ENCODE measurements around the gene HEMK1.

HEMK1 gene

GRCh38 chr3:50575372-50575771 is 6.0 kb downstream of the HEMK1 start:
- no peak for DNase-seq

GRCh38 chr3:50577348-50577747 is 8.0 kb downstream of the HEMK1 start:
- no peak for DNase-seq

- no peak for DNase-seq
Observed at GRCh38 chr3:50580683-50581458, 11.5 kb downstream of the HEMK1 start.

DNA sequence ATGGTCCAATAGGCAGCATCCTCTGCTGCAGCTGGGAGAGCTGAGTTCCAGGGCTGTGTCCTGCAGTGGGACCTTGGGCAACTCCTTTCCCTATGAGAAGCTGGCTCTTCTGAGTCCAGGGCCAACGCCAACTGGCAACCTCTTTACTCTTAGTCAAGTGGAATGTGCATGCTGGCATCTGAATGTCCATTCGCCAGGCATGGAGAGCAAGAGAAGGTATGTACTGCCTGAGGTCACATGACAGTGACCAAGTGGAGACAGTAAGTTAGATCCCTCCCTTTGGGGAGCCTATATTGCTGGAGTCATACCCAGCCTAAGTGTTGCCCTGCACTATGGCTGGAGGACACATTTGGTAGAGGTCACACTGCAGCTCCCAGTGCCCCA is 12.1 kb downstream of the HEMK1 start:
- DNase-seq: no peak

DNA sequence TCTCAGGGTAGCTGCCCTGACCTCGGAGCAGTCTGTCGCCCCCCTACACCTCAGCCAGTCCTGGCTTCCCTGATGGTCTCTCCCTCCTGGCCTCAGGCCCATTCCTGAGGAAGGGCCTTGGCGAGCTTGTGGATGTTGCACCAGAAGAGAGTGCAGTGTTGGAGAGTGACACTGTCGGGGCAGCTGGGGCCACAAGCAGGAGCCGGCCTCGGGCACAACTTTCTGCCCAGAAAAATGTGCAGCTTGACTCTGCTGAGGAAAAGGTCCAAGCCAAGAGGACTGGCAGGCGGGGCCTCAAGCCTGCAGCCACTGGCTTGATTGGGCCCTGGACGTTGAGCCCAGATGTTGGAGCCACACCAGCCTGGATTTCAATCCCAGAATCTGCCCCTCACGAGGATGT is 12.8 kb downstream of the HEMK1 start:
- no peak for DNase-seq

GRCh38 chr3:50583897-50584296 is 14.6 kb downstream of the HEMK1 start:
- no peak for DNase-seq

GRCh38 chr3:50584391-50584790 is 15.1 kb downstream of the HEMK1 start:
- no peak for DNase-seq

GRCh38 chr3:50585919-50586762 is 16.8 kb downstream of the HEMK1 start:
- no peak for DNase-seq

GRCh38 chr3:50586763-50587070 is 17.4 kb downstream of the HEMK1 start:
- no peak for DNase-seq

DNA sequence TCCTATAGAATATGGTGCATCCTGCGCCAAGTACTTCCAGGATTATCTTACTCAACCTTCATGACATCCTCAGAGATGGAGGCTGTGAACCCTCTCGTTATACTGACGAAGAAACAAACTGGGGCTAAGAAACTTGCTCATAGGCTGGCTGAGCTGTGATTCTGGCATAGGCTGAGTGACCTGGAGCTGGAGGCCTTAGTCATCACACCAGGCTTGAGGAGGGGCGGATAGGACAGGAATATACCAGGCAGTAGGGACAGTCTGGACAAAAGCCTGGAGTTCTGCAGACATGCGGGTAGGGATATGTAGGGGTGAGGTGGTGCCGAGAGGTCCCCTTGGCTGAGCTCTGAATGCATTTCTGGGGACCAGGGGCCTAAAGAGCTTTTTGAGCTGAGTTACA is 18.1 kb downstream of the HEMK1 start:
- no peak for DNase-seq

- DNase-seq: no peak
Observed at GRCh38 chr3:50587806-50588758, 18.8 kb downstream of the HEMK1 start.

DNA sequence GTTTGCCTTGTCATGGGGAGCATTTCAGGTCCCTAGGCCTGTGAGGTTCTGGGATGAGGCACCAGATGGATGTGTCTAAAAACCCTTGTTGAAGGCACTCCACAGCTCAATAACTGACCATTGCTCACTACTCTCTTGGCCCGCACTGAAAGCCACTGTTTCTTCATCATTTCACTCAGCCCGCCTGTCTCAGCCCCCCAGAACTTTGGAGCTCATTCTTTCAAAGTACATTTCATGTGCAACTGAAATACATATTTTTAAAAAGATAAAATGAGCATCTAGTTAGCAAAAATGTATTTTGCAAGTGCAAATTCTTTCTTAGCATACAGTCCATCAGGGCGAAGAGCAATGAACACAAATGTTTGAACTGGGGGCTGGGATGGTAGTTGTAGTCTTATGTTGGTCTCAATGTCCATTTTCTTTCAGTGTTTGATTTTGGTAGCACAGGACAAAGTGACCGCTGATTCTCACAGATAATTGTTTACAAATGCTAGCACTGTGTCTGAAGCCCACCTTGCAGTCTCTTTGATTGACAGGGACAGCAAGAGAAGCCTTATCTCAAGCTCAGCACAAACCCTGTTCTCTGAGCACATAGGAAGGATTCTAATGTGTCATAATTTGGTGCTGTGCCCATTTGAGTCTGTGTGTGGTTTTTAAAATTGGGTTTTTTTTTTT is 19.6 kb downstream of the HEMK1 start:
- DNase-seq: no peak

DNA sequence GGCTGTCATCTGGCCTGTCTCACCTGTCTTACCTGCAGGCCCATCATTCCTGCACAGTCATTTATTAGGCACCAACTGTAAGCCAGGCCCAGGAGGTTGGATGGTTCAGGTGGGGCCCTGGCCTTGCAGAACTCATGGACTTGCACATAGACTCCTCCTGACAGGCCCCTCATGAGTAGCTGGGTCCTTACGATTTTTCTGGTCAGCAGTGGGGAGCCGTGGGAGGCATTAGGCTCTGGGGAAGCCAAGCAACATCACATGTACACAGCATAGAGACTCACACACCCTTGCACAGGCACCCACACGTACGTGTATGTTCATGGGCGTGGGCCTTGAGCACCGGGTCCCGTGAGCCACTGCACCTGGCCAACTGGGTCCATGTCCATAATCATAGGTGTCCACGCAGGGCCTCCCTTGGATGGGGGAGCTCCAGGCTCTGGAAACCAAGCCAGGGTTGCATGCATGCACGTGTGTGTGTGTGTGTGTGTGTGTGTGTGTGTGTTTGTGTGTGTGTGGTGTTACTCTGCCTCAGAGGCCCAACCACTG is 21.9 kb downstream of the HEMK1 start:
- DNase-seq: no peak

DNA sequence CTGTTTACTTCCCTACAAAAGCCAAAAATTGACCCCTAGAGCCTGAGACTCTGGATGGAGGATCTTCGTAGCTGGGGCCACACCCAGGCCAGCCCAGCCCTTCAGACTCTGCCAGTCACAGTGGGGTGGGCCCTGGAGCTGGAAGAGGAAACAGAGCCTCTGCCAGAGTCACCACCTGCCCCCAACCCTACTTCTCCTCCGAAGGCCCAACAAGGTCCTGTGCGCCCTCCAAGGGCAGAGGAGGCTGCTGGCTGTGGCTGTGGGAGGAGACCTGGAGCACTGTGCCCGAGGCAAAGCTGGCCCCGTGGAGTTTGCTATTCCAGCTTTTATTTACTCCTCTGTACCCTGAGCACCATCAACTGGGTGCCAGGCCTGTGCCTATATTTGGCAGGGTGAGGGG is 23.2 kb downstream of the HEMK1 start:
- DNase-seq: no peak

GRCh38 chr3:50594253-50594785 is 25.0 kb downstream of the HEMK1 start:
- no peak for DNase-seq

DNA sequence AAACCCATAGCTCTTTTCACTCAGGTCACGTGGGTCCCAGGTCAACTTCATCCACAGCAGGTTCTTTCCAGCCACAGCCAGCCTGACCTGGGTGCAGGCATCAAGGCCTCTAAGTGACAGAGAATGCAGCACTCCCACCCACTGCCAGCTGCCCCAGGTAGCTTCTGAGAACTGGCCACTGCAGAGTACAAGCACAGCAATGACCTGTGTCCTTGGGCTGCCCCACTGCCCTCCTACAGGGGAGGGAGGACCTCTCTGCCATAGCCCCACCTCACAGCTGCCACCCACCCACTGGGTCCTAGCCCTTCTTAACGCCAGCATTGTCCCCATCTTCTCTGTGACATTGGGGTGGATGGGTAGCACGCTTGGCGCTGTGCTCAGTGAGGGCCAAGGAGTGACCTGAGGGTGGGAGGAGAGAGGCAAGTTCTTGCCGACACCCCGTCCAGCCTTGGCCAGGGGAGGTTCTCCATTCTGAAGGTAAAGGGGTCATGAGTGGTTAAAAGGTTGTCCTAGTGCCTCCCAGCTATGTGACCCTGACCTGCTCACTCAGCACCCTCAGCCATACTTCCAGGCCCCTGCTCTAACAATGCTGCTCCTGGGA is 29.9 kb downstream of the HEMK1 start:
- no peak for DNase-seq

DNA sequence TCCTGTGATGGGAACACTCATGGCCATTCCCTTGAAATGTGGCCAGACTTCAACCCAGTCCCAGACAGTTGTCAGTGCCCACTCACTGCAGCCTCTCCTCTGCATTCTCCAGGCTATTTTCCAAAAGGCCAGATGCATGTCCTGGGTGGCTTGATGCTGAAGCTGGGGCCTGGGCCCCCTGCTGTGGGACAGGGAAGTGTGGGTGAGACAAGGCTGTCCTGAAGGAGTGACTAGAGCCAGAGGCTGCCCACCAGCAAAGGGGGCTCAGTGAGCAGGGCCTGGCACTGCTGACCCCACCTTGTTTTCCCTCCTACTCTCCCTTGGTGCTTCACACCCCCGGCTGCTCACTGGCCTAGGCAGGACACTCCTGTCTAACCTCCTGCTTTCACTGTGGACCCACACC is 30.4 kb downstream of the HEMK1 start:
- no peak for DNase-seq

DNA sequence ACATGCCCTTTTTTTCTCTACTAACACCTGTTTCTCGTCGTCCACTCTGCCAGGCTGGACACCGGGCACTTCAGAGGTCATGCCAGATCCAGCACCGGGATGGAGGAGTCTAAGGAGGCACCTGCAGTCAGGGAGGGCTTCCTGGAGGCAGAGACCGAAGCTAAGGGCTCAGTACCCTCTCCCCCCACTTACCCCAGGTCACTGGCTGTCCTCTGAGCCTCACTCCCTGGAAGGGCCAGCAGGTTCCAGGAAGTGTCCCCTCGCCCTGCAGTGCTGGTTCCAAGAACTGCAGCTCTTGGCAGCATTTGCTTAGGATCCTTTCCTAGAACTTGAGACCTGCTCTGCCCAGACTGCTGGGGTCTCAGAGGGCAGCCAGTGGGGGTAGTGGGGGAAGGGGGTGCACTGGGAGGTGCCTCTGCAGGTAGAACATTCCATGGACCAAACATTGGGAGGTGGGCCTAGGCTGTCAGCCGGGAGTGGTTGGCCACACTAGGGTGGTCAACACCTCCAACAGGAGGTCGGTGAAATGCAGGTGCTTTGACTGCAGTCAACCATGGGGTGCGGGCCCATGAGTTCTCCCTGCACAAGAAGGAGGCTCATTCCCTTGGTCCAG is 30.9 kb downstream of the HEMK1 start:
- no peak for DNase-seq

DNA sequence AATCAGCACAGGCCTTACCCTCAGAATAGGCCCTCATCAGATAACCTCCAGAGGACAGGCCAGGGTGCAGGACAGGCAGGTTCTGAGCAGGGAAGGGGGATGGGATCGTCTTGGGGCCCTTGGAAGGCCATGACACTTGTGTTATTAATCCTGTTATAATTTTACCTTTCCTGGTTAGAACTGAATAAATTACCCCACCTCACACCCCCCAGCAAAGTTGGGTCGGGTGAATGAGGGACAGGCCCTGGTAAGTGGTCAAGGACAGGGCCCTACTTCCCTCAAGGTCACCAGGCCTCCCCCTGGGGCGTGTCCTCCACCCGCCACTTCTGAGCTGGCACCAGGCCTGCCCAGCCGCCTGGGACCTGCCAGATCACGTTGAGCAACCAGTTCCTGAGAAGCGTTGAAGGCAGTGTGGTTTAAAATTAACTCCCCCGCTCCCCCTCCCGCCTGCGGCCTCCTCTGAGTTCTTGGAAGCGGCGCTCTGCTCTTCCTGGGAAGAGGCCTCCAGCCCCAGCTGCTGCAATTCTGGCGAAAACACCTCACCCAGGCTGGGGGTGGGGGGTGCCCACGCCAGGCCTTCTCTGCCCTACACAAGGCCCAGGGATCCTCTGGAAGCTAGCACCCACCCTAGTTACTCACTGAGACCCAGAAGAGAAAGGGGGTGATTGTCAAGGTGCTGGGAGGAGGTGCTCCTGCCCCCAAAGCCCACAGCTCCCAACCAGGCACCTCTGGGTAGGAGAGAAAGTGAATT is 31.7 kb downstream of the HEMK1 start:
- DNase-seq: peak; percentile 99

DNA sequence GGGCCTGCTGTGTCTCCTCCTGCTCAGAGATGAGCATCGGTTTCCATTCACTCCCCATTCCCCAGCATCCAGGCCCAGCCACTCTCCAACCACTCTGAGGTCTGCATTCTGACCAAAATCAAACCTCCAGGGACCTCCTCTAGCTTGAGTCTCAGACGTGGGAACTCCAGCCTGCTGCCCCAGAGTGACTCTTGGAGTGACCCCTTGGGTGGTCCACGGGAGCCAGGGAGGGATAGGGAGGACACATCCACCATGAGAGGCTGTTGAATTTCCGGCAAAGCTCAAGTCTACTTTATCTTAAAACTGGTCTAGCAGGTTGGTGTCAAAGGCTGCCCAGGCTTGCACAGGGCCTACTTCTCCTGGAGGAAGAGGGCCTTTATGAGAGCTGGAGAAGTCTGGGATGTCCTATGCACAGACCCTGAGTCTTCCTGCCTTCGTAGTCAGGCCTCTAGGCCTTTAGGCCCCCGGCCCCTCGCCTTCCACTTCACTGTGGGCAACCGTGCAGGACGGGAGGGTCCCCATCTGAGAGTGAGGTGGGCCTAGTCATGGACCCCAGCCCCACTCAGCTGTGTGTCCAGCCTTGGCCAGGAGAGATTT is 33.4 kb downstream of the HEMK1 start:
- DNase-seq: no peak

Measured in kidney glomerular epithelial cell (primary cell).